Mesothelial cell of epicardium (in vitro differentiated cells): ENCODE measurements around the gene GNAZ. TPM values are rescaled to one million over a fixed set of nuclear protein-coding genes. Genes with fewer than 3 reads are reported as not detected.

Experiments
- DNase-seq, 2 experiments: peaks; one replicate each; pipeline ENCODE4 v3.0.0; 2021; ENCODE audit warnings: low spot score in 2 of 2; ENCODE audit not compliant: unreplicated experiment in 2 of 2
- H3K27ac Mint-ChIP-seq: 2 replicates; pipeline ENCODE4 v1.8.0; 2021; ENCODE audit warnings: mixed read lengths
- H3K27me3 Mint-ChIP-seq: 2 replicates; pipeline ENCODE4 v1.8.0; 2021; ENCODE audit warnings: low read depth, mixed read lengths
- H3K36me3 Mint-ChIP-seq: 2 replicates; pipeline ENCODE4 v1.8.0; 2021; ENCODE audit warnings: mixed read lengths
- H3K4me1 Mint-ChIP-seq: 2 replicates; pipeline ENCODE4 v1.8.0; 2021; ENCODE audit warnings: mixed read lengths
- H3K4me3 Mint-ChIP-seq: 2 replicates; pipeline ENCODE4 v1.8.0; 2021; ENCODE audit warnings: mild to moderate bottlenecking, moderate library complexity, mixed read lengths
- H3K9me3 Mint-ChIP-seq: 2 replicates; pipeline ENCODE4 v1.8.0; 2021; ENCODE audit warnings: mixed read lengths
- total RNA-seq: library from RNA; stranded (reverse); gene quantifications from 3 replicates; pipeline ENCODE4 v1.2.1, GENCODE V29; 2021
- TF ChIP-seq, protein P1 (sequence below): fragments of 200-600 bp; sonication (generic); IDR thresholded peaks from one replicate; pipeline ENCODE4 v1.5.0; 2021; ENCODE audit warnings: antibody characterized with exemption; ENCODE audit not compliant: unreplicated experiment

The GNAZ gene
- total RNA-seq, 1 donor from 2014 or later = 6.5 TPM

DNA sequence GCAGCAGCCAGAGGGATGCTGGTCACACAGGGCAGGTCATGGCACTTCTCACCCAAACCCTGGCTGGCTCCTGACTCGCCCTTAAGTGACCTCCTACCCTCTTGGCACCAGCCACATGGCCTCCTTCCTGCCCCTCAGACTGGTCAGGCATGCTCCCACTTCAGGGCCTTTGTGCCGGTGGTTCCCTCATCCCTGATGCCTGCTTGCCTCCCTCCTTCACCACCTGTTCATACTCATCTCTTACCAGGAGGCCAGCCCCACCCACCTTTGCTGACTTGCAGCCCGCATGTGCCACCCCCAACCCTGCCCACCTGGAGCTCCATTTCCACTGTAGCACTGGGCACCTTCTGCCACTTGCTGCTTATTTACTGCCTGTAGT, 20.1 kb downstream of the GNAZ start:
- H3K4me3 Mint-ChIP-seq = no peak overlapping the region
- peaks cover 3% of the 10 kb centered on the region for H3K4me1 Mint-ChIP-seq
- TF ChIP-seq, protein P1, sequence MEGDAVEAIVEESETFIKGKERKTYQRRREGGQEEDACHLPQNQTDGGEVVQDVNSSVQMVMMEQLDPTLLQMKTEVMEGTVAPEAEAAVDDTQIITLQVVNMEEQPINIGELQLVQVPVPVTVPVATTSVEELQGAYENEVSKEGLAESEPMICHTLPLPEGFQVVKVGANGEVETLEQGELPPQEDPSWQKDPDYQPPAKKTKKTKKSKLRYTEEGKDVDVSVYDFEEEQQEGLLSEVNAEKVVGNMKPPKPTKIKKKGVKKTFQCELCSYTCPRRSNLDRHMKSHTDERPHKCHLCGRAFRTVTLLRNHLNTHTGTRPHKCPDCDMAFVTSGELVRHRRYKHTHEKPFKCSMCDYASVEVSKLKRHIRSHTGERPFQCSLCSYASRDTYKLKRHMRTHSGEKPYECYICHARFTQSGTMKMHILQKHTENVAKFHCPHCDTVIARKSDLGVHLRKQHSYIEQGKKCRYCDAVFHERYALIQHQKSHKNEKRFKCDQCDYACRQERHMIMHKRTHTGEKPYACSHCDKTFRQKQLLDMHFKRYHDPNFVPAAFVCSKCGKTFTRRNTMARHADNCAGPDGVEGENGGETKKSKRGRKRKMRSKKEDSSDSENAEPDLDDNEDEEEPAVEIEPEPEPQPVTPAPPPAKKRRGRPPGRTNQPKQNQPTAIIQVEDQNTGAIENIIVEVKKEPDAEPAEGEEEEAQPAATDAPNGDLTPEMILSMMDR = no peak
- no peaks in the 10 kb centered on the region for H3K36me3 Mint-ChIP-seq
- H3K27ac Mint-ChIP-seq = no peak overlapping the region
- H3K27me3 Mint-ChIP-seq = no peaks in the 10 kb centered on the region
- DNase-seq = no peak
- H3K9me3 Mint-ChIP-seq = no peaks in the 10 kb centered on the region

DNA sequence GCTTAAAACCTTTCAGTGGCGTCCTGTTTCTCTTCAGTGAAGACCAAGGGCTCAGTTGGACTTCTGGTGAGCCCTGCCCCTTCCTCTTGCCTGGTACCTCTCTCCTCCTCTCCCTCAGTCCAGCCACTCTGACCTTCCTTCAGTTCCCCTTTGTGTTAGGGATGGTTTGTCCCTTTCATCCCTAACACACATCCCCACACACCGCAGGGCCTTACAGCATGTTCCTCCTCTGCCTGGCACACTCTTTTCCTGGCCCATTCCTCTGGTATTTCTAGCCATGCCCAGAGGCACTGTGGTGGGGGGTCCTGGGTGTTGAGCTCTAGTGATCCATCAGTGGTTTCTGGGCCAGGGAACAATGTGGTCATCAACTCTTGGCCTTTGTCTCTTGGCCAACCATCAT, 21.4 kb downstream of the GNAZ start:
- Mint-ChIP-seq H3K27me3 (no peaks in the 10 kb centered on the region), H3K4me1 (no peaks in the 10 kb centered on the region)

DNA sequence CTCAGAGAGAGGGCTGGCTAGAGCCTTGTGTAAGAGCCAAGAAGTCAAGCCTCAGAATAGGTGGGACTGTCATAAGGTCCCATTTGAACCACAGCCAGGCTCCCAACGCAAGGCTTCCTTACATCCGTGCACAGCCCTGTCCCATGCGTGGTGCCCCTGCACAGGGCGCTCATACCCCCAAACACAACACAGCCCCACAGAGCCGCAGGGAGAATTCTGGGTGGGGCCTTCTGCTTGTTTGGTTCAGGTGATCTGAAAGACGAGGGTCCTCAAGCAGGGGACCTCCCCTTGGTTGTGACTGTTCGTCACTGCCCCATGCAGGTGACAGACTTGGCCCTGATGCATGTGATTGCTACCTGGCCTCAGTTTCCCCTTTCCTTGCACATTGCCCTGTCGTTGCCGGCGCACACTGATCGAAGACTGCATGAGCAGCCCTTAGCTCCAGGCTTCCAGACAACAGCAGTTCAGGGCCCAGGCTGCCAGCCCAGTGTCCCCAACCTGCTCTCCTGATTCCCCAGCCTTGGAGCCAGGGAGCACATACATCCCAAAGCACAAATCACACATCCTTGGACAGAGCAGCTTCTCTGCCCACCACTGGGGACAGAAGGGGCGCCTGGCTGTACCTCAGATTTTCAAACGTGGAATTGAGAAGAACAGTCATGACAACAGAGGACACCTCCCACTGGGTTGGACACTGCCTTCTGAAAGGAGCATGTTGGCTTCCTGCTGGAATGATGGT, 22.1 kb downstream of the GNAZ start:
- TF ChIP-seq, protein P1 = no peak
- H3K36me3 Mint-ChIP-seq = no peaks in the 10 kb centered on the region
- H3K27ac Mint-ChIP-seq = no peak overlapping the region
- H3K4me3 Mint-ChIP-seq = no peak overlapping the region
- no peak for DNase-seq
- H3K9me3 Mint-ChIP-seq = no peaks in the 10 kb centered on the region
- no peaks in the 10 kb centered on the region for H3K27me3 Mint-ChIP-seq
- no peaks in the 10 kb centered on the region for H3K4me1 Mint-ChIP-seq

More for the DNA sequence above, 21.4 kb downstream of the GNAZ start:
- Mint-ChIP-seq H3K36me3 (no peaks in the 10 kb centered on the region), H3K4me3 (no peak overlapping the region), H3K27ac (no peak overlapping the region), H3K9me3 (no peaks in the 10 kb centered on the region)
- TF ChIP-seq, protein P1 = no peak
- DNase-seq = no peak

GRCh38 chr22:23093051-23093788, 22.9 kb downstream of the GNAZ start:
- H3K9me3 Mint-ChIP-seq = no peaks in the 10 kb centered on the region
- no peak overlapping the region for H3K27ac Mint-ChIP-seq
- no peak for DNase-seq

GRCh38 chr22:23094260-23094659, 23.9 kb downstream of the GNAZ start:
- H3K36me3 Mint-ChIP-seq = no peaks in the 10 kb centered on the region
- DNase-seq = no peak
- no peaks in the 10 kb centered on the region for H3K9me3 Mint-ChIP-seq
- no peaks in the 10 kb centered on the region for H3K4me1 Mint-ChIP-seq
- H3K27me3 Mint-ChIP-seq = no peaks in the 10 kb centered on the region
- H3K4me3 Mint-ChIP-seq = no peak overlapping the region
- H3K27ac Mint-ChIP-seq = no peak overlapping the region
- TF ChIP-seq, protein P1 = no peak

More at GRCh38 chr22:23093051-23093788, 22.9 kb downstream of the GNAZ start:
- Mint-ChIP-seq H3K4me1 (no peaks in the 10 kb centered on the region), H3K36me3 (no peaks in the 10 kb centered on the region), H3K27me3 (no peaks in the 10 kb centered on the region), H3K4me3 (no peak overlapping the region)
- TF ChIP-seq, protein P1 = no peak
